Mesenchymal stem cell (in vitro differentiated cells and primary cell): Measurements from ENCODE around the gene CTSH.

Source experiments
- DNase-seq: peaks from one replicate; pipeline ENCODE4 v3.0.0-alpha.2; 2013
- H2AFZ ChIP-seq: one replicate; pipeline ENCODE4 v1.6.1; 2013; ENCODE audit warnings: low read depth, mild to moderate bottlenecking, control low read depth, inconsistent platforms, low read length, moderate library complexity
- H2AK5ac ChIP-seq: 2 replicates; pipeline ENCODE4 v1.6.1; 2013; ENCODE audit warnings: low read length, moderate library complexity, mild to moderate bottlenecking, inconsistent platforms; ENCODE audit not compliant: severe bottlenecking
- H2BK120ac ChIP-seq: one replicate; pipeline ENCODE4 v1.6.1; 2013; ENCODE audit warnings: low read depth, mild to moderate bottlenecking, inconsistent platforms, low read length, moderate library complexity
- H2BK12ac ChIP-seq, 2 experiments: one replicate each; pipeline ENCODE4 v1.6.1; 2013; ENCODE audit warnings: inconsistent platforms in 2 of 2, low read length in 2 of 2, mild to moderate bottlenecking in 2 of 2, moderate library complexity in 2 of 2, control low read depth in 1 of 2
- H2BK15ac ChIP-seq: one replicate; pipeline ENCODE4 v1.6.1; 2013; ENCODE audit warnings: mild to moderate bottlenecking, low read depth, inconsistent platforms; ENCODE audit not compliant: poor library complexity, severe bottlenecking
- H2BK5ac ChIP-seq: 2 replicates; pipeline ENCODE4 v1.6.1; 2013; ENCODE audit warnings: low read depth, mild to moderate bottlenecking, low read length, control low read depth, inconsistent platforms; ENCODE audit not compliant: poor library complexity, severe bottlenecking
- H3K14ac ChIP-seq, 2 experiments: one replicate each; pipeline ENCODE4 v1.6.1; 2013; ENCODE audit warnings: inconsistent platforms in 2 of 2, low read length in 2 of 2, control low read depth in 1 of 2, mild to moderate bottlenecking in 1 of 2, moderate library complexity in 1 of 2
- H3K18ac ChIP-seq, 2 experiments: one replicate each; pipeline ENCODE4 v1.6.1; 2013; ENCODE audit warnings: inconsistent platforms in 2 of 2, low read length in 2 of 2, control low read depth in 1 of 2, low read depth in 1 of 2, mild to moderate bottlenecking in 1 of 2
- H3K23ac ChIP-seq, 2 experiments: one replicate each; pipeline ENCODE4 v1.6.1; 2013; ENCODE audit warnings: inconsistent platforms in 2 of 2, low read length in 2 of 2, mild to moderate bottlenecking in 2 of 2, moderate library complexity in 2 of 2, control low read depth in 1 of 2
- H3K27ac ChIP-seq: 2 replicates; pipeline ENCODE4 v1.5.1; 2013; ENCODE audit warnings: mild to moderate bottlenecking, moderate library complexity, low read length, control low read depth, inconsistent platforms; ENCODE audit not compliant: poor library complexity, severe bottlenecking
- H3K27me3 ChIP-seq, 2 experiments: 2 replicates each; pipeline versions ENCODE4 v1.6.1 to v1.7.0; 2013; ENCODE audit warnings: low read length in 2 of 2, mild to moderate bottlenecking in 2 of 2, moderate library complexity in 2 of 2, control low read depth in 1 of 2, inconsistent platforms in 1 of 2; ENCODE audit not compliant: control insufficient read depth in 1 of 2, insufficient read depth in 1 of 2
- H3K36me3 ChIP-seq, 2 experiments: 2 replicates each; pipeline versions ENCODE4 v1.6.1 to v1.7.0; 2013; ENCODE audit warnings: low read length in 2 of 2, control low read depth in 1 of 2, inconsistent platforms in 1 of 2, low read depth in 1 of 2, mild to moderate bottlenecking in 1 of 2; ENCODE audit not compliant: insufficient read depth in 2 of 2, control insufficient read depth in 1 of 2
- H3K4ac ChIP-seq, 2 experiments: one replicate each; pipeline ENCODE4 v1.6.1; 2013; ENCODE audit warnings: inconsistent platforms in 2 of 2, low read length in 2 of 2, mild to moderate bottlenecking in 2 of 2, moderate library complexity in 2 of 2, control low read depth in 1 of 2, low read depth in 1 of 2
- H3K4me1 ChIP-seq: 2 replicates; pipeline ENCODE4 v1.6.1; 2013; ENCODE audit warnings: low read depth, low read length, control low read depth; ENCODE audit not compliant: control insufficient read depth, insufficient read depth
- H3K4me2 ChIP-seq: 2 replicates; pipeline ENCODE4 v1.6.1; 2013; ENCODE audit warnings: low read length, mild to moderate bottlenecking, inconsistent platforms; ENCODE audit not compliant: poor library complexity, severe bottlenecking
- H3K4me3 ChIP-seq, 2 experiments: 2 replicates each; pipeline versions ENCODE4 v1.5.1 to v1.7.0; 2013; ENCODE audit warnings: low read length in 2 of 2, mild to moderate bottlenecking in 2 of 2, control low read depth in 1 of 2, low read depth in 1 of 2; ENCODE audit not compliant: insufficient read depth in 1 of 2
- H3K79me1 ChIP-seq: replicated peaks from 2 replicates; pipeline ENCODE4 v1.6.1; 2013; ENCODE audit warnings: mild to moderate bottlenecking, control low read depth, low read length, inconsistent platforms; ENCODE audit not compliant: poor library complexity, severe bottlenecking
- H3K9ac ChIP-seq: 2 replicates; pipeline ENCODE4 v1.7.0; 2013; ENCODE audit warnings: mild to moderate bottlenecking, low read length, moderate library complexity
- H3K9me3 ChIP-seq: 2 replicates; pipeline ENCODE4 v1.7.0; 2013; ENCODE audit warnings: mild to moderate bottlenecking, low read length; ENCODE audit not compliant: control insufficient read depth
- H4K8ac ChIP-seq: one replicate; pipeline ENCODE4 v1.6.1; 2013; ENCODE audit warnings: inconsistent platforms, mild to moderate bottlenecking, low read length, moderate library complexity
- H4K91ac ChIP-seq: one replicate; pipeline ENCODE4 v1.6.1; 2013; ENCODE audit warnings: mild to moderate bottlenecking, low read length, inconsistent platforms
- WGBS: methylation state at CpG from one replicate; pipeline ENCODE4 v1.1.7; 2013; ENCODE audit warnings: mixed read lengths; 5-methylcytosine and 5-hydroxymethylcytosine counted together

Gene CTSH

DNA sequence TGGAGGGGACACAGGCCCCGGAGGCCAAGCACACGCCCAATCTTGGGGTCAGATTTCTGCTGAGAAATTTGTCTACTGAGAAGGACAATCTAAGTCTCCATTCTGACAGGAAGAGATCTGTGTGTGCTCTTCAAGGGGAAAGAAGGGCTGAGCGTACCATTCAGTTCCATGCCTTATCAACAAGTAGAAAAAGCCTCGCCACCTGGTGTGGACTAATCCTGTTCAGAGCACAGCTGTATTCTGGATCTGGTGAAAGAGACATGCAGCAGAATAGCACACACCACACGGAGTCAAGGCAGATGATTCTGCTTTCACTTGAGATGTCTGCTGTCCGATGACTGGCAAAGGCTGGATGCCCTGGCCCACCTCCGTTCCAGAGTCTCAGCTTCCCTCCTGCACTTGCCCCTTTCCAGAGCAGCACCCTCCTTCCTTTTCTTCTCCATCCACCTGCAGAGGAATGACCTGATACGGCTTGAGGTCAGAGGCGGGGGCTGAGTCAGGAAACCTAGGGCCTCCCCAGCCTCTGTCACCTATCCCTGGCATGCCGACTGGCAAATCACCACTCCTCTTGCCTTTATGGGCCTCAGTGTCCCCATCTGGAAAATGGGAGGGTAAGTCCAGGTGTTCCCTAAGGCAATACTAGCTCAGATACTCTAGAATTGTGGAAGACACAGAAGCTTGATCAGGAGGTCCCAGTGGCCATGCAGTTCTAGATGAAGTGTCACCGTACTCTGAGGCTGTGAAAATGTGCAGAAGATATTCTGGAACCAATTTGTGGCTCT is 36.9 kb upstream of the CTSH start:
- H4K91ac ChIP-seq, result peak overlapping the region; percentile 59
- no peak overlapping the region for H2AK5ac ChIP-seq
- H3K27me3 ChIP-seq, result no peaks in the 10 kb centered on the region
- peak overlapping the region; percentile 35 for H2BK120ac ChIP-seq
- H3K14ac ChIP-seq, result no peak overlapping the region
- no peak overlapping the region for H3K23ac ChIP-seq
- no peak overlapping the region for H2AFZ ChIP-seq
- H2BK12ac ChIP-seq, result peak overlapping the region in 1 of 2 experiments; percentile 0
- no peak overlapping the region for H3K9ac ChIP-seq
- no peak overlapping the region for H3K18ac ChIP-seq
- H3K4me2 ChIP-seq, result no peak overlapping the region
- no peaks in the 10 kb centered on the region for H3K9me3 ChIP-seq
- no peak overlapping the region for H3K27ac ChIP-seq
- no peak overlapping the region for H2BK5ac ChIP-seq
- WGBS, result 92% methylated on average over 11 of the region's 11 CpGs
- H3K4me3 ChIP-seq, result no peak overlapping the region
- DNase-seq, result no peak
- H3K36me3 ChIP-seq, result no peaks in the 10 kb centered on the region
- H2BK15ac ChIP-seq, result peak overlapping the region; percentile 8
- H4K8ac ChIP-seq, result no peak overlapping the region
- no peaks in the 10 kb centered on the region for H3K79me1 ChIP-seq
- peaks cover 11% of the 10 kb centered on the region for H3K4me1 ChIP-seq
- peak overlapping the region in 1 of 2 experiments; percentile 46 for H3K4ac ChIP-seq

DNA sequence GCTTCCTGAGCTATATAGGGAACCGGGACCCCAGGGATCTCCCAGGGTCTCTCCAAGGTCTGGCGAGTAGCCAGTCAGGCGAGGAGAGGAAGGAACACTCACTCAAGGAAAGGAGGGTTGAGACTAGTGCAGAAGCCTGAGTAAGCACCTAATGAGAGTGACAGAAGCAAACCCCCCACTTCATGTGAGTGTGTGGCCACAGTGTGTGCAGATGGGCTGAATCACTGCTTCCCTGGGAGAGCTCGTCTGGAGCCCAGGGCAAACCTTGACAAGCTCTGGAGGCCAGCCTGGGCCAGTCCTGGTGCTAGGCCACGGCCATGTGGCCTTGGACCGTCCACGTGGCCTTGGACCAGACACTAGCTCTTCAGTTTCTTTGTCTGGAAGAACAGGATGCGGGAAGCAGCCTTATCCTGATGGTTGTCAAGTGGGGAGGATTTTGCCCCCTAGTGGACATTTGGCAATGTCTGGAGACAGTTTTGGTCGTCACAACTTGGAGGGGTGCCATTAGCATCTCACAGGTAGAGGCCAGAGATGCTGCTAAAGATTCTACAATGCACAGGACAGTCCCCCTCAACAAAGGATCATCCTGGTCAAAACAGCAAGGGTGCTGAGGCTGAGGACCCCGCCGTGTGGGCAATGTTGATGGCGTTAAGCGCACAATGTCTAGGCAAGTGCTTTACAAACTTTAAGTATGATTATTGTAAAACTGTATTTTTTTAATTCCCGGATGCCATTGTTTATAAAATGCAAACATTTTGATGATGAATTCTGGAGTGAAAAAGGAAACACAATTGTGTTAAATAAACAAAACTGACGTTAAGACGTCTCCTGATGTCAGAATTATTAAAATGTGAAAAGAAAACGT is 34.8 kb upstream of the CTSH start:
- WGBS, result 71% methylated on average over 17 of the region's 17 CpGs
- Histone ChIP-seq H4K8ac (peak overlapping the region; percentile 67), H2BK15ac (peak overlapping the region; percentile 15), H2AK5ac (no peak overlapping the region), H2BK120ac (no peak overlapping the region), H2AFZ (peak overlapping the region; percentile 7), H3K4me2 (no peak overlapping the region), H2BK5ac (no peak overlapping the region), H4K91ac (peak overlapping the region; percentile 86), H2BK12ac (peak overlapping the region; percentile 50 to 69), H3K36me3 (no peaks in the 10 kb centered on the region), H3K9ac (peak overlapping the region; percentile 48), H3K9me3 (no peaks in the 10 kb centered on the region), H3K14ac (peak overlapping the region in 1 of 2 experiments; percentile 23), H3K27me3 (no peaks in the 10 kb centered on the region), H3K79me1 (no peaks in the 10 kb centered on the region), H3K27ac (no peak overlapping the region), H3K4ac (peak overlapping the region; percentile 3 to 49), H3K18ac (peak overlapping the region; percentile 44 to 60), H3K4me1 (peaks cover 11% of the 10 kb centered on the region), H3K4me3 (no peak overlapping the region), H3K23ac (no peak overlapping the region)
- DNase-seq, result peak; percentile 76

DNA sequence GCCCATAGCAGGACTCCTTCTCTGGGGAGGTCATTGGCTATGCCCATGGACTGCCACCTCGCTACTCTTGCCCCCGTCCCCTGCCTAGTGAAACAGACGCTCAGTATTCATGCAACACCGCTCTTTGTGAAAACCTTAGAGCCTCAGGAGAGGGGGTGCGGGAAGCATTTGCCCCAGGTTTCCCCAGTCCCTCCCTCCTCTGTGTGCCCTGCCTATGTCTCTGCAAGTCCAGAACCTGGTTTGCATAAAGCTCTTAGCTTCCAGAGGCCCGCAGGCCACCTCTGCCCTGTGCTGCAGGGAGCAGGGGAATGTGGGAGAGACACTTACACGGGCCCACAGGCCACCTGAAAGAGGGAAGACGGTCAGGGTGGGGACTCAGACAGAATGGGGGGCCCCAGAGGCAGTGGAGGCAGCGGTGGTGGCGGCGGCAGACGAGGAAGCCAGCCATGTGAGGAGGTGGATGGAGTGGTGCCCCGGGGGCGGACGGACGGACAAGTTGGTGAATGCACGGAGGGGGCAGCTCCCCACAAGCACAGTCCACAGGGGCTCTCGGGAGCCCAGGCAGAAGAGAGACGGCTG is 33.8 kb upstream of the CTSH start:
- H3K9ac ChIP-seq, result no peak overlapping the region
- DNase-seq, result no peak
- H3K4ac ChIP-seq, result peak overlapping the region; percentile 1 to 49
- H4K8ac ChIP-seq, result peak overlapping the region; percentile 67
- no peak overlapping the region for H2BK5ac ChIP-seq
- H3K18ac ChIP-seq, result peak overlapping the region; percentile 32 to 60
- peak overlapping the region; percentile 83 for H4K91ac ChIP-seq
- H3K27me3 ChIP-seq, result peaks cover 0 to 2% of the 10 kb centered on the region in 2 experiments
- no peaks in the 10 kb centered on the region for H3K36me3 ChIP-seq
- H2AFZ ChIP-seq, result no peak overlapping the region
- no peak overlapping the region for H3K27ac ChIP-seq
- WGBS, result 97% methylated on average over 19 of the region's 19 CpGs
- H2BK15ac ChIP-seq, result peak overlapping the region; percentile 78
- H2AK5ac ChIP-seq, result no peak overlapping the region
- peak overlapping the region; percentile 65 to 69 for H2BK12ac ChIP-seq
- H3K4me2 ChIP-seq, result no peak overlapping the region
- no peak overlapping the region for H3K4me3 ChIP-seq
- peaks cover 11% of the 10 kb centered on the region for H3K4me1 ChIP-seq
- H3K79me1 ChIP-seq, result no peaks in the 10 kb centered on the region
- H2BK120ac ChIP-seq, result peak overlapping the region; percentile 15
- H3K14ac ChIP-seq, result no peak overlapping the region
- H3K23ac ChIP-seq, result no peak overlapping the region
- no peaks in the 10 kb centered on the region for H3K9me3 ChIP-seq
